ENCODE data around the gene TTC28. TPM values are rescaled to one million over a fixed set of nuclear protein-coding genes. Genes with fewer than 3 reads are reported as not detected.

Gene TTC28
- total RNA-seq, 4 donors from 2014 or later, result 35.1 to 138 (median 50.8) TPM

- 72 to 90% methylated on average over 3 of the region's 3 CpGs for WGBS, 2 donors (ENCODE audit: low coverage in 1 of 2)
- Histone ChIP-seq H3K27me3 (no peaks in the 10 kb centered on the region), H3K4me3 (no peak overlapping the region), H3K4me1 (peaks cover 0 to 14% (median 0%) of the 10 kb centered on the region in 3 donors), H3K9me3 (no peaks in the 10 kb centered on the region), H3K27ac (peak overlapping the region in 1 of 4 donors; percentile 28), H3K36me3 (no peaks in the 10 kb centered on the region)
- no peak for ATAC-seq
- TF ChIP-seq POLR2A (IDR thresholded peaks at IDR 0.05) (no peak), POLR2AphosphoS5 (IDR thresholded peaks at IDR 0.05) (no peak), CTCF (IDR thresholded peaks at IDR 0.05) (no peak), EP300 (IDR thresholded peaks at IDR 0.05) (no peak)
Observed at GRCh38 chr22:28229566-28230485, 449.8 kb downstream of the TTC28 start.

- TF ChIP-seq POLR2AphosphoS5 (IDR thresholded peaks at IDR 0.05), result no peak
- TF ChIP-seq CTCF (IDR thresholded peaks at IDR 0.05), result no peak
- TF ChIP-seq EP300 (IDR thresholded peaks at IDR 0.05), result no peak
- TF ChIP-seq POLR2A (IDR thresholded peaks at IDR 0.05), result no peak
- 57 to 72% methylated on average over 6 of the region's 7 CpGs for WGBS, 2 donors (ENCODE audit: low coverage in 1 of 2)
- no peak overlapping the region for H3K4me3 ChIP-seq
- no peaks in the 10 kb centered on the region for H3K36me3 ChIP-seq
- no peaks in the 10 kb centered on the region for H3K27me3 ChIP-seq
- H3K4me1 ChIP-seq, result peaks cover 0 to 8% (median 0%) of the 10 kb centered on the region in 3 donors
- ATAC-seq, result no peak
- H3K27ac ChIP-seq, result no peak overlapping the region
- H3K9me3 ChIP-seq, result no peaks in the 10 kb centered on the region
Observed at GRCh38 chr22:28223826-28224225, 455.8 kb downstream of the TTC28 start.

GRCh38 chr22:28222976-28223745, 456.5 kb downstream of the TTC28 start:
- no peak overlapping the region for H3K4me3 ChIP-seq
- H3K27me3 ChIP-seq, result no peaks in the 10 kb centered on the region
- WGBS, 2 donors (ENCODE audit: low coverage in 1 of 2), result 48 to 50% methylated on average over 3 of the region's 3 CpGs
- TF ChIP-seq POLR2AphosphoS5 (IDR thresholded peaks at IDR 0.05), result no peak
- TF ChIP-seq EP300 (IDR thresholded peaks at IDR 0.05), result no peak
- no peak for TF ChIP-seq POLR2A (IDR thresholded peaks at IDR 0.05)
- no peak for TF ChIP-seq CTCF (IDR thresholded peaks at IDR 0.05)
- H3K36me3 ChIP-seq, result no peaks in the 10 kb centered on the region
- no peaks in the 10 kb centered on the region for H3K9me3 ChIP-seq
- peak; percentile 39 for ATAC-seq
- no peak overlapping the region for H3K27ac ChIP-seq
- H3K4me1 ChIP-seq, result peaks cover 0 to 8% (median 0%) of the 10 kb centered on the region in 3 donors

GRCh38 chr22:28222571-28222970, 457.1 kb downstream of the TTC28 start:
- 84 to 100% methylated on average over 1 to 2 of the region's 2 CpGs for WGBS, 2 donors (ENCODE audit: low coverage in 1 of 2)
- TF ChIP-seq POLR2A (IDR thresholded peaks at IDR 0.05) (no peak), POLR2AphosphoS5 (IDR thresholded peaks at IDR 0.05) (no peak), CTCF (IDR thresholded peaks at IDR 0.05) (no peak), EP300 (IDR thresholded peaks at IDR 0.05) (no peak)
- ATAC-seq, result no peak
- Histone ChIP-seq H3K36me3 (no peaks in the 10 kb centered on the region), H3K27ac (no peak overlapping the region), H3K4me1 (peaks cover 0 to 8% (median 0%) of the 10 kb centered on the region in 3 donors), H3K9me3 (no peaks in the 10 kb centered on the region), H3K4me3 (no peak overlapping the region), H3K27me3 (no peaks in the 10 kb centered on the region)

Data from gastroesophageal sphincter (tissue), 4 donors.